ENCODE data around the gene RGS7.
"Not testable (repeated sequence)": the region's sequence is repeated elsewhere in the genome, so short reads cannot be mapped to it uniquely, and the experiment has no call there.

The RGS7 gene

DNA sequence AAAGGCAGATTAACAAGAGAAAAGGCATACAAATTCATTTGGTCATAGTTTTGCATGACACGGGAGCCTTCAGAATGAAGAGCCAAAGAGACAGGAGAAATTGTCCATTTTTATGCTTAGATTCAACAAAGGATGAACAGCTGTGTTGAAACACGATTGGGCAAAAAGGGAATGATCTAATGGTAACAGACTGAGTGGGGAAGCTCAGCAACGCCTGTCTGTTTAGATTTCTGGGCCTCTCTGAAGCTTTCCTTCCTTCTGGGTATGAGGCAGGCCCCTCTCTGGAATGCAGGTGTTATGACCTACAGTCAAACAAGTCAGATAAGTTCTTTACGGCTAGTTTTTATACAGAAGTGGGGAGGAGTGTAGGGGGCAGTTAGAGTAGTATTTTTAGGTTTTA lies 154.6 kb downstream of the RGS7 start:
- no peak for DNase-seq

DNA sequence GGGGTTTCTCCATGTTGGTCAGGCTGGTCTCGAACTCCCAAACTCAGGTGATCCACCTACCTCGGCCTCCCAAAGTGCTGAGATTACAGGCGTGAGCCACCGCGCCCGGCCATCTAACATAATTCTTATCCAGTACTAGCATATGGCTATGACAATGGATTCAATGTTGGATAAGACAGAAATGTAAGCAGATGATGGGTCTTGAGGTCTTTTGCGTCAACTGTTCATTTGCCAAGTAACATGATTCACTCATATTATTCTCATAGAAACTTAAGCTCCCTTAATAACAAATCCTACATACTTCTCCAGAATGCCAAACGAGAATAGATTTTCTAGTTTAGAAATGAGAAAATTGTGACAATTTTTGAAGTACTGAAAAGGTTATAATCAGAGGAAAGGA lies 170.3 kb downstream of the RGS7 start:
- DNase-seq: no peak

DNA sequence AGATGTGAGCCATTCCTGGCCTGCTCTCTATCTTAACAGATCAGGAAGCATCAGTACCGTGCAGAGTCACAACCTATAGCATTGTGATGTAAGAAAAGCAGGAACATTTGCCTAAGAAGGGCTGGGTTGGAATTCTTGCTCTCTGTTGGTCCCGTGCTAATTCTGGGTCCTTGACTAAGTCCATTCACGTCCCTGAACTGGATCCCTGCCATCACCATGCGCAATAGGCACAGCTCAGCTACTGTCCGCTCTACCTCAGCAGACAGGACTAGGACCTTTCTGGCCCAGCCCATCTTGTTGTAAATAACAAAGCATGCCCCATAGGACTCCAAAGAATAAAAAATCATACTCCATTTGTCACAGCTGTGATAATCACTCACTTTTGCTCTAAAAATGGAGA lies 175.0 kb downstream of the RGS7 start:
- DNase-seq: no peak

DNA sequence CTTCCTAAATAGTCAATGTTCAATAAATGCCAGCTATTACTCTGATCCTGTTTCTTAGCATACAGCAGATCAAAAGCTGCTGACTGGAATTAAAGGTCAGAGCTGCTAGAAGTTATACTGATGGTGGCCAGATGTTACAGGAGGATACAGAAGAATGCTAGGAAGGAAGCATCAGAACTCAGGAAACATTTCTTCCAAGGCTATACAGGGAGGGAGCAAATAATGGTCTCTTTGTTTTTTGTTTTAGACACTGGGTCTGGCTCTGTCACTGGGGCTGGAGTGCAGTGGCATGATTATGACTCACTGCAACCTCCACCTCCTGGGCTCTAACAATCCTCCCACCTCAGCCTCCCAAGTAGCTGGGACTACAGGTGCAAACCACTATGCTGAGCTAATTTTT lies 175.5 kb downstream of the RGS7 start:
- DNase-seq: no peak

DNA sequence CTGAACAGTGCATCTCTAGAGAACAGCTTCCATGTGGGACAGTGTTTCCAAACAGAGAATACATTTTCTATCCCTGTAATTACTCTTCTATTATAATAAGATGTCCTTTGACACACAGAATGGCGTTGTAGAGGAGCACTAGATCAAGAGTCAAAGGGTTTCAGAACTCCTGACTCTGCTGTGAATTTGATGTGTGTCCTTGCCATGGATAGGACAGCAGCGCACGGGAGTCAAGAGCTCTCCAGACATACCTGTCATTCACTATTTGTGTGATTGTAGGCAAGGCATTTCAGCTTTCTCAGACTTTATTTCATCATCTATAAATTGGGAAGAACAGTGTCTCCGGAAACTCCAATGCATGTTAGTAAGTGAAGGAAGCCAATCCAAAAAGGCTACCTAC lies 176.4 kb downstream of the RGS7 start:
- no peak for DNase-seq

DNA sequence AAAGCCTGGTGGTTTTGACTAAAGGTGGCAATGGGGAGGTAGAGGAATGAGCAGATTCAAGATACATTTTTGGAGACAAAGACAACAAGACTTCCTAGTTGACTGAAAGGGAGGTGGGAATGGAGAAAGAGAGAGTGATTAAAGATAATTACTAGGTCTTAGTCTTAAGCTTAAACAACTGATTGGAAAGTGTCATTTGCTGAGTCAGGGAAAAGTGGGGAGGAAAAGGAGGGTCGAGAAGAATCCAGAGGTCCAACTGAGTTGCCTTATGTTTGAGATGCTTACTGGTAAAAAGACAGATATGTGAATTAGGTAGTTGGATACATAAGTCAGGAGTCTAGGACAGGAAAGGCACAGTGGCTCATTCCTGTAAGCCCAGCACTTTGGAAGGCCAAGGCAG lies 179.3 kb downstream of the RGS7 start:
- DNase-seq: no peak

DNA sequence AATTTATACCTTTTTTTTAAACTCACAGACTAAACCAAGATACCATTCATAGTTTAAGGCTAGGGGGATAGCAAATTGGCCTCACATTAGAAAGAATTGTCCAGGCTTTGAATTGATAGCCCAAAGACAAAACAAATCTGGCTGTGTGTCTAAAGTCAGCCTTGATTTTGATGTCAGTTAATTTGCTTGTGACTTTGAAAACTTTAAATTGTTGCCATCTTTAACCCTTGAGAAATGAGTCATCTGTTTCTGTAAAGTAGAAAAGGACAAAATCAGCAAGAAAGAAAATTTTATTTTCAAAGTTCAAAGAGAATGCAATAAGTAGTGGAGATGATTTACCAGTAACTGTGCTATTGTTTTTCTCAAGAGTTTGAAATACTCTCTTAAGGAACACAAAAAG lies 184.5 kb downstream of the RGS7 start:
- DNase-seq: no peak

DNA sequence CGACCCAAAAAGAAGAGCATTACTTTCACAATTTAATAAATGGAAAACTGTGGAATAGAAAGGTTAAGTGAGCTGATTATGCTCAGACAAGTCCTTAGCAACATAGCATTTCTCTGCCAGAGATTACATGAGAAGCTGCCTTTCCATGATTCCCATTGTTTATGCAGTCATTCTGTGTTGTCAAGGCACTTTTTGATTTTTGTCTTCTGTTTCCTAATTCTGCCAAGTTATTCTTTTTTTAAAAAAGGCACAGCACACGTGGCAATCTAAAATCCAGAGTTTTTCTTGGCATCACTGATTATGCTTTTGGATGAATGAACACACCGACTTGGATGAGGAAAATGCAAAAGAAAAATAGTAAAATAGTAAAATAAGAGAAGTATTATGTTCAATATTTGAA lies 185.0 kb downstream of the RGS7 start:
- DNase-seq: no peak

DNA sequence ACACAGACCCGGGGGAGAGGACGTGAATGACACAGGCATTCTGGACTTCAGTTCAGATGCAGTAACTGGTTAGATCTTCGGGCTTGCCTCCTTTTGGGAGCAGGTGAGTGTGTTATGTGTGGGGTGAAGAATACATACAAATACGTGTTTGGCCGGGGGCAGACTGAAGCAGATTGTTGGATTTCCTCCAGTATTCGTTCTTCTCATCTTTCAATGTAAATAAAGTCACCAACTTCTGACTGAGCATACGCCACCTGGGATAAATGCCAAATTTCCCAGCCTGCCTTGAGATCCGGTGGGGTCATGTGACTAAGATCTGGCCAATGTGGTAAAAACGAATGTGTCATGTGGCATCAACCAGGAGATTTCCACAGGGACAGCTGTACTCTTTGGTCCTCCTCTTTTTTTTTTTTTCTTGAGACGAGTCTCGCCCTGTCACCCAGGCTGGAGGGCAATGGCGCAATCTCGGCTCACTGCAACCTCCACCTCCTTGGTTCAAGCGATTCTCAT lies 189.8 kb downstream of the RGS7 start:
- DNase-seq: no peak

DNA sequence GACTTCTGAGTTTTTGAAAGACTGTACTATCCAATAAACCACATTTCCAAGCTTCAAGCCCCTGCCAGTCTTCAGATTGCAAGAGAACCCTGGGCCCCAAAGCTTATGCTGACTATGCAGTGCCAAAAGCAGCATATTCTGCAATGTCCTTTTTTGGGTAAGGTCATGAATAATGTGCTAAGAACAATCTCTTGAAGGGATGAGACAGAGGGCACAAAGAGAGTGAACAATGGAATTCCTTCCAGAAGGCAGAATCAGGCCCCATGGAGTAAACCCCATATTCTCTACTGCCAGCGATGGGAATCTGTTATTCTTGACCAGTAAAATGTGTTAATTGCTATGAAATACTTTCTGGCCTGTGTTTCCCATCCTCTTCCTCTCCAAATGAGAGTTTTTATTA lies 190.4 kb downstream of the RGS7 start:
- no peak for DNase-seq

DNA sequence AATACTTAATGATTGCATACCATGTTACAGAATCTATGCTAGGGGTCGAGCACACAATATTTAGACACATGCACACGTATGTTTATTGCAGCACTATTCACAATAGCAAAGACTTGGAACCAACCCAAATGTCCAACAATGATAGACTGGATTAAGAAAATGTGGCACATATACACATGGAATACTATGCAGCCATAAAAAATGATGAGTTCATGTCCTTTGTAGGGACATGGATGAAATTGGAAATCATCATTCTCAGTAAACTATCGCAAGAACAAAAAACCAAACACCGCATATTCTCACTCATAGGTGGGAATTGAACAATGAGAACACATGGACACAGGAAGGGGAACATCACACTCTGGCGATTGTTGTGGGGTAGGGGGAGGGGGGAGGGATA lies 191.7 kb downstream of the RGS7 start:
- DNase-seq: not testable (repeated sequence)

DNA sequence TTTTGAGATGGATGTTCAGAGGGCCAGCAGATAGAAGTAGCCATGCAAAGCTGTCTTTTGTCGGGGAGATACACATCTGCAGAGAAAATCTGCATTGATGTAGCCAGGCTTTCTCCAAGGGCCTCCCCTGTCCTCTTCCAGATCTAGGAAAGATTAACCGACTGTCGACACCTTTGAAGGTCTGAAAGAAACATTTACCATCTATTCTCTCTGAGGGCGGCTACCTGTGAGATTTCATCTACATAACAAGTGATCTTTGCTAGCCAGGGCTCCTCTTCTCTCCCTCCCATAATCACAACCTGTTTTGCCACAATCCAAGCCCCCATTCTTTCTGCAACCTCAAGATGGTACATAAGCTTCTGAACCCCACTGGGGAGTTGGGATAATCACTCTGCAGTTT lies 193.6 kb downstream of the RGS7 start:
- no peak for DNase-seq

DNA sequence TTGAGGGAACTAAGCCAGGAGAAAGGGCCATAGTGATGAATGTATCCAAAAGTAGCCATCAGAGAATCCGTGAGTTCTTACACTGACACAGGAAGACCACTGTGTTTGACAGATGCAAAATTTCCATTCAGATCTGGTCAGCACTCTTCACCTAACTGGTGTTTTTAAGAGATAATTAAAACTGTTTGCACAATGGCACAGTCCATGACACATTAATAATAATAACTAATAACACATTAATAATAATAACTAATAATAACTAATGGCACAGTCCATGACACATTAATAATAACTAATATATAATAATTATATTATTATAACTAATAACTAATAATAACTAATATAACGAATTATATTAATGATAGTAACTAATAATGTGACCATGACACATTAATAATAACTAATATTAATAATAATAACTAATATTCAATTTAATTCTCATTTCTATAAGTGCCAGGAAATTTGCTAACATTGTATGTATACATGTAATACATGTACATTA lies 195.8 kb downstream of the RGS7 start:
- DNase-seq: no peak

DNA sequence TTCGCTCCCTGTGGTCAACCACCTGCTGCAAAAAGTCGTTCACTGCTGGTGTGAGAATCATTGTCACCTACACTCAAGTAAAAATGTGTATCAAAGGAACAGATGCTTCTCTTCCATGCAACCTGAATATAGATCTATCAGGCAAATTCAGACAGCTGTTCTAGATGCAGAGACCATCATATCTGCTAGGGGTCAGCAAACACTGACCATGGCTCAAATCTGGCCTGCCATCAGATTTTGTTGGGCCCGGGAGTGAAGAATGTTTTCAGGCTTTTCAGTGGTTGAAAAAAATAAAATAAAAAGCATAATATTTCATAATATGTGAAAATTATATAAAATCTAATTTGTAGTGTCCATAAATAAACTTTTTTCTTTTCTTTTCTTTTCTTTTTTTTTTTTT lies 199.6 kb downstream of the RGS7 start:
- DNase-seq: no peak

DNA sequence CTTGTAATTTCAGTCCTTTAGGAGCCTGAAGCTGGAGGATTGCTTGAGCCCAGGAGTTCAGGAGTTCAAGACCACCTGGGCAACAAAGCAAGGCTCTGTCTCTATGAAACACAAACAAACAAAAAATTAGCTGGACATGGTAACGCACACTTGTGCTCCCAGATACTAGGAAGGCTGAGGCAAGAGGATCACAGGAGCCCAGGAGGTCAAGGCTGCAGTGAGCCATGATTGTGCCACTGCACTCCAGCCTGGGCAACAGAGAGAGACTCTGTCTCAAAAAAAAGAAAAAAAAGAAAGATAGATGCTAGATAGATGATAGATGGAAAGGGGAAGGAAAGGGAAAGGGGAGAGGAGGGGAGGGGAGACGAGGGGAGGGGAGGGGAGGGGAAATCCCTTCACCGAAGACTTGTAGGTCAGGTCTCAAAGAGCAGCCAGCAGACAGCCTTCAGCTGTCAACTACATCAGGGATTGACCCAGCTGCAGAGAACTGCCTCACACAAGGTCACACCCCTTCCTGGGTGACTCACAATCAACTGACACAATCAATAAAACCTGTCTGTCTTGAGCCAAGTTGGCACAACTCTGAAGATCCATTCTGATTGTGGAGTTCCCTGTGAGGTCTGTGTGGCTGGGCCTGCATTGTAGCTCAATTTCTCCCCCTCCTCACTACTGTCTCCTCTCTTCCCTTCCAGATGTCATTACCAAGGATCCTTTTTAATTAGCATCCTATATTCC lies 200.6 kb downstream of the RGS7 start:
- DNase-seq: no peak

DNA sequence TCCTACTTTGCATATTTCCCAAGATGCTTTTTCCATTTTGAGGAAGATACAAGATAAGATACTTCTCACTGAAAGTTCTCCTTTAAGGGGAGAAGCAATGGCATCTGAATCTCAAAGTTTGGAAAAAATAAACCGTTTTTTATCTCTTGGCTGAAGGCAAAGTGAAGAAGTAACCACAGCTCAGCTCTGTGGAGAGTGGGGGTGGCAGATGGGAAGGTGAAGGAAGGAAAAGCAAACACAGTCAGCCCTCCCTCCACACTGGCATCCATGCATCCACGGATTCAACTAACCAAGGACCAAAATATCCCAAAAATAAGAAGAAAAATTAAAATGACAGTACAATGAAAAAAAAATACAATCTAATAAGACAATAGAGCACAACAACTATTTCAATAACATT lies 211.1 kb downstream of the RGS7 start:
- no peak for DNase-seq

DNA sequence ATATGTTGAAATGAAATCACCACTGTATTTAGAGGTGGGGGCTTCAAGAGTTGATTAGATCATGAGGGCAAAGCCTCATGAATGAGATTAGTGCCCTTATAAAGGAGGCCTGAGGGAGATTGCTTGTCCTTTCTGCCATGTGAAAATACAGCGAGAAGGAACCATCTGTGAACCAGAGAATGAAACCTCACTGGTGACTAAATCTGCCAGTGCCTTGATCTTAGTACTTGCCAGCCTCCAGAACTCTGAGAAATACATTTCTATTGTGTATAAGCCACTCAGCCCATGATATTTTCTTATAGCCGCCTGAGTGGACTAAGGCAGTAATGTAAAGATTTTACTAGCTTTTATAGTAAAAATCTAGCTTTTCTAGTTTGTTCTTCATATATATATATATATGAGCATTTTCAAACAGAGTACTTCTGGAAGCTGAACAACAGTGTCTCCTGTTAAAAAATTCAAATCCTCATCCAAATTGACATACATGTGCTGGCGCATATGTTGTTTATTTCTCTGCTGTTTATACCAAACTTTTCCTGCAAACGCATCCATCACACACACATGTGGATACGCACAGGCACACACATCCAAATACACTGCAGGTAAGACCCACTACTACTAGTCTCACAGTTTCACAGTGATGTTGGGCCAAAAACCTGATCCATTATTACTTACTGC lies 213.1 kb downstream of the RGS7 start:
- no peak for DNase-seq

DNA sequence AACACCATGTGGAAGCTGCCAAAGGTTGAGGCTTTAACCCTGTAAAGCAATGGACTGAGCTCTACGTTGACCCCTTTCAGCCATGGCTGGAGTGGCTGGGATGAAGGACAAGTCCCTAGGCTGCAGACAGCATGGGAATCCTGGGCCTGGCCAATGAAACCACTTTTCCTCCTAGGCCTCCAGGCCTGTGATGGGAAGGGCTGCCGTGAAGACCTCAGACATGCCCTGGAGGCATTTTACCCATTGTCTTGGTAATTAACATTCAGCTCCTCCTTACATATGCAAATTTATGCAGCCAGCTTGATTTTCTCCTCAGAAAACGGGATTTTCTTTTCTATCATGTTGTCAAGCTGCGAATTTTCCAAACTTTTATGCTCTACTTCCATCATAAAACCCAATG lies 214.5 kb downstream of the RGS7 start:
- DNase-seq: no peak

DNA sequence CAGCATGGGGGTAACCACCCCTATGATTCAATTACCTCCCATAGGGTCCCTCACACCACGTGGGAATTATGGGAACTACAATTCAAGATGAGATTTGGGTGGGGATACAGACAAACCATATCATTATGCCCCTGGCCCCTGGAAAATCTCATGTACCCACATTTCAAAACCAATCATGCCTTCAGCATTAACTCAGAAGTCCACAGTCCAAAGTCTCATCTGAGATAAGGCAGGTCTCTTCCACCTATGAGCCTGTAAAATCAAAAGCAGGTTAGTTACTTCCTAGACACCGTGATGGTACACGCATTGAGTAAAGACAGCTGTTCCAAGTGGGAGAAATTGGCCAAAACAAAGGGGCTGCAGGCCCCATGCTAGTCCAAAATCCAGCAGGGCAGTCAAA lies 215.4 kb downstream of the RGS7 start:
- DNase-seq: not testable (repeated sequence)

DNA sequence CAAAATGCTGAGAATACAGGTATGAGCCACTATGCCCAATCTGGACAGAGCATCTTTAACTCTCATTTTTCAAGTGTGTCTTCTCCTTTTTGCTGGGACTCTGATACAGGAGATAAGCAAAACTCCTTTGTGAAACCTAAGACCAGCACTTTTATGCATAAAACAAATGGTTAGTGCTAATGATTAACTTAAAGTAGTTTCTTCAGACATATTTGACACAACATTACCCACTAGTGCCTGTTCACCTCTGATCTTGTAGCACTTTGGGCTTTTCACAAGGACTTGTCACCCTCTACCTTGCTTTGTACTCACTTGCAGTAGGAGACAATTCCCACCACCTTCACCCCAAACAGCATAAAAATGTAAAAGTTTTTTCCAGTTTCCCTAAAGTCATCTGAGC lies 216.3 kb downstream of the RGS7 start:
- no peak for DNase-seq

DNA sequence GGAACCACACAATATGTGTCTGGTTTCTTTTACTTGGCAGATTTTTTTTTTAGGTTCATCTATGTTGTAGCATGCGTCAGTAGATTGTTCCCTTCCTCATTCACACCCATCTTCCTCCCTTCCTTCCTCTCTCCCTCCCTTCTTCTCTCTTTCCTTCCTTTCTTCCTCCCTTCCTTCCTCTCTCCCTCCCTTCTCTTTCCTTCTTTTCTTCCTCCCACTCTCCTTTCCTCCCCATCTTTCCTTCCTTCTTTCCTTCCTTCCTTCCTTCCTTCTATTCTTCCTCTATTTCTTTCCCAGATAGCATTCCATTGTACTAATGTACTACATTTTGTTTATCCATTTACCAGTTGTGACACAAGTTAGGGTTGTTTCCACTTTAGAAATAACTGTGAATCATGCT lies 218.0 kb downstream of the RGS7 start:
- DNase-seq: no peak

DNA sequence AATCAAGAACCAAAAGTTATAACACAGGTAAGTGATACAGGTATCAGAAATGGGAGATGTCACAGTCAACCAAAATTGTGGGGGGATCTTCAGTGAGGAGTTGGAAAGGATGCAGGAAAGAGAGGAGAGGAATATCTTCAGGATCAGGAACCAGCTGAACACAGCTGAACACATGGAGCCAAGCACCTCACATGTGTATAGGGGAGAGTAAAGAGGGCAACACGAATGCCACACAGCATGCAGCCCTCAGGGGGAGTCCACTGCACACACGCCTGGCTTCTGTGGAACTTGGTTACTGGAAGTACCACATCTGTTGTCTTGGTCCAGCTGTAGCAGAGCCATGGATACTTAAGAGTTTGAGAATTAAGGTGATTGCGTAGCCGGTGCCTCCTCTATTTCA lies 218.8 kb downstream of the RGS7 start:
- no peak for DNase-seq

DNA sequence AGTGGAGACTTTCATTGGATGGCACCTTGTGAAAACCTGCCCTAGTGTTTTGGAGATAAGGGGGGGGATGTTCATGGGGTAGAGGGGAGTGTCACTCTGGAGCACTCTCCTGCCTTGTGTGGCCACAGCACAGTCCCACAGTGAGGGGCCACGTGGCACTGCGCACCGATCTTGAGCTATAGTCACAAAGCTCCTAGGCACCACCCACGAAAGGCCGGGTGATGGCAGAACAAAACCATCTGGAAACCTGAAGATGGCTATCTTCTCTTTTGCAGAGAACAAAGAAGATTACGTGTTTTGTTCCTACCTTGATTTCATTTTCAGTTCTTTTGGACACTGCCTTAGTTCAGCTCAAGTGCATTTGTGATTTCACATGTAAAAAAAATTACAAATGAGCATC lies 220.6 kb downstream of the RGS7 start:
- DNase-seq: no peak

DNA sequence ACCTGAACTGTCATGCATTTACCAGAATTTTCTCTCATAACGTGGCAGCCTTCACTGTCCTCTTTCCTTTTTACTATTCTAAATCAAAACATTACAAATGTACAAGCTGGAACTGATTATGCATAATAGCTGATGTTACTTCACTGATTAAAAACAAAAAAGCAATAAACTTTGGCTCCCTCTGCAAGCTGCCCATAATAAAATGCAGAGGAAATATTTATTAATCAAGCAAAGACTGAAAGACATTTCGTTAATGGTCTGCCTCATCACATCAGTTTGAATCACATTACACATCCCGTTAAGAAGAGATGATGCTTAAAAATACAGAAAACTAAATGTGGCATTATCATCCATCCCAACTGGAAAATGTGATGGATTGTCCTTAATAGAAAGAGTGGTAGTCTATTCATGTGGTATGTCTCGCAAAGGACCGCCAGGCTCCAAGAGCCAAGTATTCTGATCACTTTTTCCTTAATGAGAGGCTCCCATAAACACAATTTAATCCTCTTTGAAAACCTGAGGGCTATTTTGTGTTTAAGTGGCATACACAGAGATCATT lies 225.3 kb downstream of the RGS7 start:
- DNase-seq: no peak
